AG20443 (cell line): ENCODE results near the gene KIF26B.
A peak's percentile ranks its signal among the peaks of the same experiment; 100 is the strongest.

Experiments
- DNase-seq: peaks from one replicate; pipeline ENCODE4 v3.0.0; 2012; ENCODE audit warnings: low spot score, mixed read lengths

KIF26B gene

GRCh38 chr1:245571815-245572294 is 417.1 kb downstream of the KIF26B start:
- no peak for DNase-seq

GRCh38 chr1:245572709-245573108 is 417.9 kb downstream of the KIF26B start:
- no peak for DNase-seq

GRCh38 chr1:245575710-245576109 is 420.9 kb downstream of the KIF26B start:
- peak; percentile 47 for DNase-seq

- DNase-seq = no peak
Observed at GRCh38 chr1:245576323-245576722, 421.5 kb downstream of the KIF26B start.

- DNase-seq = no peak
Observed at GRCh38 chr1:245577191-245578157, 422.7 kb downstream of the KIF26B start.

GRCh38 chr1:245578308-245578707 is 423.5 kb downstream of the KIF26B start:
- DNase-seq = no peak

GRCh38 chr1:245578771-245579170 is 424.0 kb downstream of the KIF26B start:
- no peak for DNase-seq

GRCh38 chr1:245579881-245580280 is 425.1 kb downstream of the KIF26B start:
- DNase-seq = no peak

- no peak for DNase-seq
Observed at GRCh38 chr1:245580651-245581050, 425.9 kb downstream of the KIF26B start.

GRCh38 chr1:245582026-245582425 is 427.2 kb downstream of the KIF26B start:
- no peak for DNase-seq

- DNase-seq = peak; percentile 38
Observed at GRCh38 chr1:245583081-245583480, 428.3 kb downstream of the KIF26B start.

GRCh38 chr1:245583575-245584330 is 429.0 kb downstream of the KIF26B start:
- no peak for DNase-seq

GRCh38 chr1:245585252-245585959 is 430.6 kb downstream of the KIF26B start:
- DNase-seq = peak; percentile 82

- no peak for DNase-seq
Observed at GRCh38 chr1:245587435-245588115, 432.8 kb downstream of the KIF26B start.

- DNase-seq = no peak
Observed at GRCh38 chr1:245588116-245588639, 433.4 kb downstream of the KIF26B start.

GRCh38 chr1:245589316-245589715 is 434.5 kb downstream of the KIF26B start:
- DNase-seq = no peak

GRCh38 chr1:245589906-245590305 is 435.1 kb downstream of the KIF26B start:
- DNase-seq = no peak

GRCh38 chr1:245590726-245591125 is 435.9 kb downstream of the KIF26B start:
- no peak for DNase-seq

- no peak for DNase-seq
Observed at GRCh38 chr1:245591346-245592188, 436.8 kb downstream of the KIF26B start.

- no peak for DNase-seq
Observed at GRCh38 chr1:245592189-245592460, 437.3 kb downstream of the KIF26B start.
